Measurements from ENCODE around the gene ZCCHC7. TPM values are rescaled to one million over a fixed set of nuclear protein-coding genes. Genes with fewer than 3 reads are reported as not detected.

ZCCHC7 gene
- total and polyA plus RNA-seq, 10 of the 15 experiments (the other 5 are each of a cell fraction or from before 2014, with no cell fraction given), result 42.9 to 178 (median 53.3) TPM

DNA sequence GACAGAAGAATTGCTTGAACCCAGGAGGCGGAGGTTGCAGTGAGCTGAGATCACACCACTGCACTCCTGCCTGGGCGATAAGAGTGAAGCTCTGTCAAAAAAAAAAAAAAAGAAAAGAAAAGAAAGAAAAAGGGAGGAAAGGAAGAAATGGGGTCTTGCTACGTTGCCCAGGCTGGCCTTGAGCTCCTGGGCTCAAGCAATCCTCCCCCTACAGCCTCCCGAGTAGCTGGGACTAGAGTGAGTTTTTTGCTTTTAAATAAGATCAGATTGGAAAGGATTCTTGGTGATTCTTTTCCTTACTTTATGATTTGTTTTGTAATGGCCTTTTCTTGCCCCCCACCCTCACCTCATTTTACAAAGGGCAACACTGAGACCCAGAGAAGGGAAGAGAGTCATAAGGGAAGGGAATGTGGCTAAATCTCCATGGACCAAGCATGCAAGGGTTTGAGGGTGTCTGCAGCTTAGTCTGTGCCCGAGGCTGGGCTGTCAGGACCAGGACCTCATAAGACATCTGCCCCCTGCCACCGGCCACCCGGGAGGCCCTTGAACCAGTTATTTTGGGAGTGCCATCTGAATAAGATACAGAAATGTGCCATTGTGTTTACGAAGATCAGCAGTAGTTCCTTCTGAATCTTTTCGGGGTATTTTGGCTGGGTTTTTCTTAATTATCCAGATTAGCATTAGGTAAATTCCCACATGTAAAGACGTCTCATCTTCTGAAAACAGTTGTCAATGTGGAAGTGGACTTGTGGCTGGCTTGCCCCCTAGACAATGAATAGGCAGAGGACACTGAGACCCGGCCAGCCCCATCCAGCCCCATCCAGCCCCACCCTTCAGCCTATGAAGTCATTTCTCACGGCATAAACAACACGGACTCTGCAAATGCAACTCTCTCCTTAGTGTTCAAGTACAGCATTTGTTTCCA, 257.6 kb downstream of the ZCCHC7 start:
- CTCF ChIA-PET, result interaction anchor here (1.1 to 13.2 kb wide), 2 partner anchors 8 to 30 kb away, joined by 4 to 220 read pairs; no protein-coding TSS in a partner anchor
- DNase-seq (ENCODE audit: low read depth, low spot score) (peak; percentile 73), FAIRE-seq (no peak), ATAC-seq (peak; percentile 81)
- intact Hi-C loops (cut with micrococcal nuclease; ENCODE audit: unreplicated experiment) (loop anchor here (1.0 to 10.0 kb wide), 4 partner anchors 24 to 383 kb away; no protein-coding TSS in a partner anchor), in situ Hi-C loops (cut with MboI) (no loop called here)
- POLR2A ChIA-PET, result interaction anchor here (0.7 to 11.3 kb wide), 5 partner anchors 10 to 40 kb away, joined by 4 to 212 read pairs (median 4); no protein-coding TSS in a partner anchor
- peaks cover 2% of the 10 kb centered on the region; the same call in 2 of the 3 replicates for H3K9me3 ChIP-seq (replicated peaks; ENCODE audit: control insufficient read depth, insufficient read depth, low read length)
- 35% methylated on average over 13 of the region's 13 CpGs for WGBS (ENCODE audit: insufficient coverage, insufficient replicate concordance, low lambda C conversion rate, missing lambda C conversion rate)
- no peaks in the 10 kb centered on the region for H4K20me1 ChIP-seq (ENCODE audit: control insufficient read depth, insufficient read depth)
- H3K27ac ChIP-seq (ENCODE audit: control insufficient read depth, insufficient read depth), result peak overlapping the region; percentile 69
- H3K9ac ChIP-seq (ENCODE audit: control insufficient read depth, insufficient read depth, low read length), result peak overlapping the region; percentile 67
- H3K36me3 ChIP-seq (ENCODE audit: control insufficient read depth in 2 of 2, insufficient read depth in 2 of 2, low read length in 1 of 2), result no peaks in the 10 kb centered on the region
- H3K27me3 ChIP-seq (replicated peaks in 1 of 2; ENCODE audit: control insufficient read depth in 2 of 2, insufficient read depth in 2 of 2, low read length in 1 of 2), result no peaks in the 10 kb centered on the region
- RAD21 ChIA-PET (ENCODE audit: unreplicated experiment), result interaction anchor here (1.0 to 5.6 kb wide), 4 partner anchors 7 to 382 kb away, joined by 3 to 23 read pairs (median 4); no protein-coding TSS in a partner anchor
- SMC1A ChIA-PET (ENCODE audit: uncharacterized antibody, unreplicated experiment), result interaction anchor here (0.7 to 2.2 kb wide), 5 partner anchors 10 to 80 kb away, joined by 3 to 9 read pairs (median 4); no protein-coding TSS in a partner anchor
- H2AFZ ChIP-seq (ENCODE audit: control insufficient read depth, low read depth, low read length), result peak overlapping the region; percentile 68
- peak overlapping the region; percentile 84 for H3K4me2 ChIP-seq (ENCODE audit: control insufficient read depth, insufficient read depth)
- H3K79me2 ChIP-seq (ENCODE audit: control insufficient read depth, insufficient read depth, low read length), result peaks cover 3% of the 10 kb centered on the region
- peaks cover 90% of the 10 kb centered on the region for H3K4me1 ChIP-seq (ENCODE audit: control insufficient read depth, insufficient read depth, low read length)
- BruUV-seq (replicated peaks), result TSS peak; percentile 94
- H3K4me3 ChIP-seq, result peak overlapping the region; percentile 53; the same call in 1 of the 2 replicates
- TF ChIP-seq PML (IDR thresholded peaks at IDR 0.05; ENCODE audit: low read length), result no peak
- no peak for TF ChIP-seq IRF3 (IDR thresholded peaks at IDR 0.05)
- TF ChIP-seq IRF4 (IDR thresholded peaks at IDR 0.05; ENCODE audit: low read depth, low read length), result 0 out of 2 replicates have a peak, but pooled peaks have one; percentile 7
- TF ChIP-seq, protein P1, sequence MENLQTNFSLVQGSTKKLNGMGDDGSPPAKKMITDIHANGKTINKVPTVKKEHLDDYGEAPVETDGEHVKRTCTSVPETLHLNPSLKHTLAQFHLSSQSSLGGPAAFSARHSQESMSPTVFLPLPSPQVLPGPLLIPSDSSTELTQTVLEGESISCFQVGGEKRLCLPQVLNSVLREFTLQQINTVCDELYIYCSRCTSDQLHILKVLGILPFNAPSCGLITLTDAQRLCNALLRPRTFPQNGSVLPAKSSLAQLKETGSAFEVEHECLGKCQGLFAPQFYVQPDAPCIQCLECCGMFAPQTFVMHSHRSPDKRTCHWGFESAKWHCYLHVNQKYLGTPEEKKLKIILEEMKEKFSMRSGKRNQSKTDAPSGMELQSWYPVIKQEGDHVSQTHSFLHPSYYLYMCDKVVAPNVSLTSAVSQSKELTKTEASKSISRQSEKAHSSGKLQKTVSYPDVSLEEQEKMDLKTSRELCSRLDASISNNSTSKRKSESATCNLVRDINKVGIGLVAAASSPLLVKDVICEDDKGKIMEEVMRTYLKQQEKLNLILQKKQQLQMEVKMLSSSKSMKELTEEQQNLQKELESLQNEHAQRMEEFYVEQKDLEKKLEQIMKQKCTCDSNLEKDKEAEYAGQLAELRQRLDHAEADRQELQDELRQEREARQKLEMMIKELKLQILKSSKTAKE (IDR thresholded peaks at IDR 0.05; ENCODE audit: low read depth, poor library complexity, severe bottlenecking), result peak; percentile 73
- no peak for TF ChIP-seq ZNF207 (IDR thresholded peaks at IDR 0.05; ENCODE audit: borderline replicate concordance)
- TF ChIP-seq, protein P2, sequence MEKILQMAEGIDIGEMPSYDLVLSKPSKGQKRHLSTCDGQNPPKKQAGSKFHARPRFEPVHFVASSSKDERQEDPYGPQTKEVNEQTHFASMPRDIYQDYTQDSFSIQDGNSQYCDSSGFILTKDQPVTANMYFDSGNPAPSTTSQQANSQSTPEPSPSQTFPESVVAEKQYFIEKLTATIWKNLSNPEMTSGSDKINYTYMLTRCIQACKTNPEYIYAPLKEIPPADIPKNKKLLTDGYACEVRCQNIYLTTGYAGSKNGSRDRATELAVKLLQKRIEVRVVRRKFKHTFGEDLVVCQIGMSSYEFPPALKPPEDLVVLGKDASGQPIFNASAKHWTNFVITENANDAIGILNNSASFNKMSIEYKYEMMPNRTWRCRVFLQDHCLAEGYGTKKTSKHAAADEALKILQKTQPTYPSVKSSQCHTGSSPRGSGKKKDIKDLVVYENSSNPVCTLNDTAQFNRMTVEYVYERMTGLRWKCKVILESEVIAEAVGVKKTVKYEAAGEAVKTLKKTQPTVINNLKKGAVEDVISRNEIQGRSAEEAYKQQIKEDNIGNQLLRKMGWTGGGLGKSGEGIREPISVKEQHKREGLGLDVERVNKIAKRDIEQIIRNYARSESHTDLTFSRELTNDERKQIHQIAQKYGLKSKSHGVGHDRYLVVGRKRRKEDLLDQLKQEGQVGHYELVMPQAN (conservative IDR thresholded peaks at IDR 0.05), result no peak
- TF ChIP-seq TCF7 (IDR thresholded peaks at IDR 0.05; ENCODE audit: borderline replicate concordance), result no peak
- no peak for TF ChIP-seq NRF1 (conservative IDR thresholded peaks at IDR 0.05; ENCODE audit: low read depth, low read length)
- TF ChIP-seq CEBPB (IDR thresholded peaks at IDR 0.05; ENCODE audit: borderline replicate concordance in 1 of 2, low read depth in 2 of 2, low read length in 2 of 2), result no peak
- TF ChIP-seq EP300 (IDR thresholded peaks at IDR 0.05; ENCODE audit: borderline replicate concordance in 1 of 2, control insufficient read depth in 1 of 2, low read depth in 2 of 2, low read length in 2 of 2), result peak; percentile 44 to 51; a peak in 2 of 4 replicates
- TF ChIP-seq BHLHE40 (IDR thresholded peaks at IDR 0.05; ENCODE audit: borderline replicate concordance in 1 of 2, low read depth in 2 of 2, low read length in 1 of 2), result peak in 1 of 2 experiments; percentile 20; a peak in 1 of 4 replicates
- no peak for TF ChIP-seq RAD21 (IDR thresholded peaks at IDR 0.05; ENCODE audit: insufficient read depth, low read depth, low read length)
- no peak for TF ChIP-seq KLF5 (IDR thresholded peaks at IDR 0.05; ENCODE audit: partially characterized antibody)
- no peak for TF ChIP-seq NFYA (IDR thresholded peaks at IDR 0.05; ENCODE audit: borderline replicate concordance, low read depth, low read length)
- peak; percentile 52; the same call in 1 of the 2 replicates for TF ChIP-seq SPI1 (IDR thresholded peaks at IDR 0.05; ENCODE audit: borderline replicate concordance, insufficient read depth, low read depth, low read length)

Measured in GM12878 (cell line).